GM19463 (cell line): ENCODE data around the gene ITPR1.

Experiments
- ATAC-seq: cut with Tn5 transposase; IDR thresholded peaks from one replicate; pipeline ENCODE4 v1.9.1; 2021; ENCODE audit warnings: mild to moderate bottlenecking, moderate library complexity; ENCODE audit not compliant: unreplicated experiment

The ITPR1 gene

GRCh38 chr3:4736284-4736861, 243.2 kb downstream of the ITPR1 start:
- ATAC-seq: no peak

- peak; percentile 53 for ATAC-seq
Measured at GRCh38 chr3:4738737-4739274, 245.7 kb downstream of the ITPR1 start.

GRCh38 chr3:4739289-4740236, 246.4 kb downstream of the ITPR1 start:
- ATAC-seq: no peak

DNA sequence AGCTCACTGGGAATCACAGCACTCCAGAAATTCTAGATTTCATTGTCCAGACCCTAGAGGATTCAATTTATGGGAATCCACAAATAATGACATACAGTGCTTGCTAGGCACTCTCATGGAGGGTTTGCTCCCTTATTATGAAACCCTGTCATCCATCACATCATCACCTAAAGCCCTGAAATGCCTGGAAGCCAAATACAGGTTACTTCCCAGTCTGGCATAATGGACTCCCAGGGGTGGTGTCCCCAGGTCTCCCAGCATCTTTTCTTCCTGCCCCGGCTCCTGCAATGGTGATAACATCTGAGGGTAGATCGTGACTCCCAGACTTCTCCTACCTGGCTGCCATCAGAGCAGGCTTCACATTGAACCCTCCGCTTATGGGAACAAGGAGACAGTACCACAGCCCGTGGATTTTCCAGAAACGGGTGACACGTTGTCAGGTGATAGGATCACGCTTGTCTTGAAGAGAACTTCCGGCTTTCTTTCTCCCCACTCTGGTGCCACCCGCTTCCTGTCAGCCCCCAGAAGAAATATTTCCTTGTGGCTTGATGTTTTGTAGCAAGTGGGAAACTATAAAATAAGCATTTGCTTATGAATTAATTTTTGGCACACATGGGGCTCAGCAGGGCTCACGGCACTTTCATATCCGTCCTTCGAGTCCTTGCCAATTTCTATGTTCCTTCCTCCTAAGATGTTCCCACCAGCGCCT, 247.4 kb downstream of the ITPR1 start:
- no peak for ATAC-seq

DNA sequence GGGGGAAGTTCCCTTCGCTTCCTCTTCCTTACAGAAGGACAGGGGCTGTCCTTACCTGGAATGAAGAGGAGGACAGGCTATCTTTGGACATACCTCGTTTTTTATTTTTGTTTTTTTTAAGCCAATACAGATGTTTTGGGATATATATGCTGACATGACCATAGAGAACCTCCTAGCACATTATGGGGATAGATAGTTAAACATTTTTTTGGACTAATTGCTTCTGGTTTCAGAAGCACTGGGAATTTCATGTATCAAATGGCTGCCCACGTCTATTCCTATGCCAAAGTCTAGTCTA, 247.9 kb downstream of the ITPR1 start:
- ATAC-seq: no peak

DNA sequence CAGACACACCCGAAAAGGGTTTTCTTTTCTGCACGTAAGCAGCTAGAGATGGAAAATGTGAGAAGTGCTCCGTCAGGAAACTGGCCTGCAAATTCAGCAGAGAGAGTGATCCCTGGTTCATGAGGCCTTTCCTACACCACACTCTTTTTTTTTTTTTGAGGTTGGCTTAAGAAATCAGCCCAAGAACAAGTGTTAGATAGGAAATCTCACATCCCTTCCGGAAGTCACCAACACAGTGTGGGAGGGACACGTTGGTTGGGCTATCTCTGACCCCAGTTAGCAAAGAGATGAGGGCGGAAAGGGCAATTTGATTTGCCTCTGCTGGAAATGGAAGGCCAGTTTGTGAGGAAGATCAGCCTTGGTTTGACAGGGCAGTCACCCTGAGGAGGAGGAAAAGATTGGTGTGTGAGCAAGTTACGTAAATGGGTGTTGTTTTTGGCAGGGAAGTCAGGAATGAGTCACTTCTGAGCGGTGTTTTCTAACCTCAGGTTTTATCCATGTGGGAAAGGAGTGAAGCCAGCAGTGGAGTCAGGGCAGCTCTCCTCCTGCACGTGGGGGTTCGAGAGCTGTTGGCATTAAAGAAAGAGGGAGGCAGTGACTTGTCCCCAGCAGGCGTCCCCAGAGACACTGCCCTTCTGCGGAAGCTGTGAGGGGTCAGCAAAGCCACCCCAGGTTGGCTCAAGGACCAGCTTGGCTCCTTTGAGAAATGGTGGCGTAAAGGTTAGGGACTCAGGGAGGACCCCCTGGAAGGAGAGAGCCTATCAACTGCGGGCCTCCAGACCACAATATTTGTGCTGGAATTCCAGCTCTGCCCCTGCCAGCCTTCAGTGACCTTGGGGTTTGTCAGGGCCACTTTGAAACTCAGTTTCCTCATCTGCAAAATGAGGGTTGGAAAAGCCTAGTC, 248.5 kb downstream of the ITPR1 start:
- ATAC-seq: no peak

GRCh38 chr3:4742359-4742758, 249.2 kb downstream of the ITPR1 start:
- ATAC-seq: no peak

GRCh38 chr3:4743371-4743770, 250.2 kb downstream of the ITPR1 start:
- ATAC-seq: no peak

- ATAC-seq: no peak
Measured at GRCh38 chr3:4744405-4745234, 251.5 kb downstream of the ITPR1 start.

DNA sequence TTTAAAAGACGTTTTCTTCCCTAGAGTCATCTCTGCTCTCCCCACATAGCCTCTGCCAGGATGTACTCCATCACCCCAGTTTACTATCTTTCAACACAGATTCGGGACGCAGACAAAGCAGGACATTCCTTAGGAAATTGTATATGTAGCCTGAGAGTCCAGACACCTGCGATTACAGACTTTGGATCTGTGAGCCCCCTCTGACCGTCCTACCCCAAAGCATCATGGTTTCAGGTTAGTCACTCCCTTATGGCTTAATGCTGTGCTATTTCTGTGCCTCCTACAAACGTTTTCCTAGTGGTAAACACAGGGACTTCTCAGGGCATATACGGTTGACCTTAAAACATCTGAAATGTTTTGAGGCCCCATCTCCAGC, 252.1 kb downstream of the ITPR1 start:
- no peak for ATAC-seq

DNA sequence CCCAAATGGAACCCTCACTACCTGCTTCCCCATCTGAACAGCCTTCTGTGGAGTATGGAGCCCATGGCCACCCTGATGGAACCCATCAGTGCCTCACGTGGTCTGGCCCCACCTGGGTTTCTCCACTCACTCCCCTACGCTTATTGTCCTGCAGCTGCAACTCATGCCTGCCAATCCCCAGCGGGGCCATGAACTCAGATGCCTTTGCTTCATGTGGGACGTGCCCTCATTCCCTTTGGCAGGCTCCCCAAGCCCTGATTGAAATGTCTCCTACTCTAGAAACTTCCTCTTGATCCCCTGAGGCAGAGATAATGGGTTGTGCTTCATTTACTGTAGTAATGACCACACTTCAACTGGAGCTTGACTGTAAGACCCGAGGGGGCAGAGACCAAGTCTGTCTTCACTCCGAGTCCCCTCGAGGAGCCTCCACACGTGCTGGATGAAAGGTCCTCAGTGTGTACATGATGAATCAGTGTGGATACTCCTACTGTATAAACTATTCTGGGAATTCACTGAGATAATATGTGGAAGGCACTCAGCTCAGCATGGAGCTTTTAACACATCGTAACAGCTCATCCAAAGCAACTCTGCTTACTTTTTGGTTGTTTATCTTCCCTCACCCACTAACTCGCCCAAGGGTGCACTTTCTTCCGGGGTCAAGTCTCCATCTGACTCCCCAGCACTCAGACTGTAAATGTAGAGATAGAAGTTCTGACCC, 253.3 kb downstream of the ITPR1 start:
- ATAC-seq: no peak

DNA sequence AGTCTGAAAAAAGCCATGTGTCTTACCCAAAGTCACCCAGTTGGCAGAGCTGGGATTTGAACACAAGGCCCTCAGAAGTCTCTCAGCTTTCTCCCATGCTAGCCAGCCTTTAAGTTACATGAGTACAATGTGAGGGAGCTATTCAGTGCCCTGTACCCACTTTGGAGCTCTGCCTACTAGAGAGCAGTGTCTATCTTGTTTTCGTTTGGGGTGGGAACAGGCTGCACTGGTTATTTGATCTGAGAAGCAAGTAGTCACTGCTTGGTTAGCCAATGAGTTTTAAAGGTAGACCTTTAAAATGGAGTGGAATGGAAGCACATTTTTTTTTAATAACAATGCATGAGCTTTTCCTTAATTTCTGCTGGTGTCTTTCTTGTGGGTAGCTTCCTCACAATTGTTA, 255.0 kb downstream of the ITPR1 start:
- no peak for ATAC-seq

DNA sequence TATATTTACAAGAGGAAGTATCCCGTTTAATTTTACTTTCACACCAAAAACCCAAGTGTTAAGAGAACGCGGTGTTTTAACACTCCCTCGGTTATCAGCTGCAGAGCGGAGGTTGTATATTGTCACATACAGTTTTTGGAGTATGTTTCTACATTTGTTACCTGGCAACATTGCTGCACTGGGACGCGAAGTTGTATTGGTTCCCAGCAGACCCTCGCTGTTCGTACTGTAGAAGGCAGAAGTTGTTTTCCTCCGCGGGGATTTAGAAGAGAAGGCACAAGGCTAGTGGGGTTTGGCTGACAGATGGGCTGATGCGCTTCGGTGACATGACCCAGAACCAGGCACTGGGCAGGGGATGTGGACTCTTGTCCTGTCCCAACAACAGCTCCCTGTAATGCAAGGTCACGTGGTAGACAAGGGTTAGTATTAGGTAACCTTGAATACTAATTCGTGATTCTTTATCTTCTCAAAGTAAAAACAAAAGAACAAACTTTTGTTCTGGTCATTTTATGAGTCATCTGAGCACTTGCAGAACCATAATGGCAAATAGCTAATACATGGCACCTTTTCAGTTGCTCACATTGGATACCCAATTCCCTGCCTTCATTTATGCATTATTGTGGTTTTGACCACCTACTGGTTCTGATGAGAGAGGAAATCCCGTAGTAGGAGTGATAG, 255.7 kb downstream of the ITPR1 start:
- peak; percentile 24 for ATAC-seq

GRCh38 chr3:4749567-4750002, 256.4 kb downstream of the ITPR1 start:
- peak; percentile 4 for ATAC-seq

- no peak for ATAC-seq
Measured at GRCh38 chr3:4750306-4750968, 257.3 kb downstream of the ITPR1 start.

DNA sequence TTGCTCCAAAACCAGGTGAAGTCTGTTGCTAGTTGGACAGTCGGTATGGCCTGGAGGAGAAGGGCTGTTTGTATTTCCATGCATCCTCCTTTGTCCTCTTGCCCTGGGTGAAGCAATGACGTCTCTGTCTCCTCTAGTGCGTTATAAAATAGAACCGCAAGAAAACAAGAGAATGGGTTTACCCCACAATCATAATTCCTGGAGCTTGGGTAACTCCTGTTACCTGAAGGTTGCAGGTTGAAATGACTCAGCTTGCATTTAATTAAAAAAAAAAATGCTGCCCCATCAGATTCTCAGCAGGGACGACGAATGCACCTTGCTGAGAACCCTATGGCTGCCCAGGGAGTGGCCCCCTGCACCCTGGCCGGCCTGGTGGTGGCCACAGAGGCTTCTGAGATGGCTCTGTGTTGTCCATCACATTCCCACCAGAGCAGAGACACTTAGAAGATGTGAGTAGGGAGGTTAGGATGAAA, 257.9 kb downstream of the ITPR1 start:
- ATAC-seq: no peak

DNA sequence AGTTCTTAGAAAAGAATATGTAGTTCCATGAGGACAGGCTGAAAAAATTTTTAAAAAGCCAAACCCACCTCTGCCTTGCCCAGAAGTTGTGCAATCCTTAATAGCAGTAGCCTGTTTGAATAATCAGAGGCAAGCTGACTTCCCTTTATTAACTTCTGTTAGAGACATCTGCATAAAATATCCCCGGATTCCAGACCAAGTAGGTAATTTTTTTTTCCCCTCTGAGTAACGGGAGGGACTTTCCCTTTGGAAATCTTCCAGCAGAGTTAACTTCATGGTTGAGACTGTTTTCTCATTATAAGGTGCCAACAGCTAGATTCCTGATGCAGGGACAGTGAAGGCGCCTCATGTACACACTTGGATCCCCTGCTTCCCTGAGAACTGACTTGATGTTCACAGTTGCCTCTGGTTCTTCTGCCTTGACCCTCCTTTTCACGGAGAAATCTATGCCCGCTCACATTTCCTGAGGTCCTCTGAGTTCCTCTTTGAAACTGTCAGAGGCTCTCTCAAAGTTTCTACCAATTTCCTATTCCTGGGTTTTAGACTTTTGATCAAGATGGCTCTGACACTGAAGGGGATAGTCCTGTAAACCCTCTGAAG, 258.5 kb downstream of the ITPR1 start:
- ATAC-seq: no peak
